WERI-Rb-1 (cell line): ENCODE data around the gene HLA-DQB1.
A peak's percentile ranks its signal among the peaks of the same experiment; 100 is the strongest.

Source experiments
- DNase-seq: peaks from one replicate; pipeline ENCODE4 v3.0.0-alpha.2; 2020
- H3K27ac ChIP-seq: fragments of 250-450 bp; sonication (Bioruptor Pico); 2 replicates; pipeline ENCODE4 v1.5.1; 2020; ENCODE audit warnings: mild to moderate bottlenecking, moderate library complexity
- H3K27me3 ChIP-seq: fragments of 250-450 bp; sonication (Bioruptor Pico); 2 replicates; pipeline ENCODE4 v1.5.1; 2021; ENCODE audit warnings: mild to moderate bottlenecking, low read depth, moderate library complexity; ENCODE audit not compliant: insufficient read depth, severe bottlenecking
- H3K36me3 ChIP-seq: fragments of 250-450 bp; sonication (Bioruptor Pico); 2 replicates; pipeline ENCODE4 v1.5.1; 2020; ENCODE audit warnings: mild to moderate bottlenecking, moderate library complexity
- H3K4me3 ChIP-seq: 2 replicates; pipeline ENCODE4 v1.5.1; 2011; ENCODE audit warnings: low read depth, mild to moderate bottlenecking, control low read depth, low read length
- H3K9me3 ChIP-seq: fragments of 250-450 bp; sonication (Bioruptor Pico); 2 replicates; pipeline ENCODE4 v1.5.1; 2021; ENCODE audit warnings: mild to moderate bottlenecking, moderate library complexity; ENCODE audit not compliant: severe bottlenecking
- TF ChIP-seq, protein P1 (sequence below): IDR thresholded peaks from 2 replicates; pipeline ENCODE4 v1.5.1; 2011; ENCODE audit warnings: low read depth, mild to moderate bottlenecking, control low read depth, inconsistent platforms, low read length

HLA-DQB1 gene

DNA sequence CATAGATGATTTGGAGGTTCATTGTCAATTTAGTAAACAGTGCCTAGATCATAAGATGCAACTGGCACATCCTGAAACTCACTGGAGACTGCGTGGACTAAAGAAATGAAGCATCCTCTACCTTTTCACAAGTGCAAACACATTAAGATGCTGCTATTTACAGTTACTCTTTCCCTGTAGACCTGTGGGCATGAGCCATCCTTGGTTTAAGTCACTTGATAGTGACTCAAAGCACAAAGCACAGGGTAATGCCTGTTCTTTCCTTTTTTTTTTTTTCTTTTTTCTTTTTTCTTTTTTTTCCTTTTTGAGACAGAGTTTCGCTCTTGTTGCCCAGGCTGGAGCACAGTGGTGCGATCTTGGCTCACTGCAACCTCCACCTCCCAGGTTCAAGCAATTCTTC, 39.2 kb downstream of the HLA-DQB1 start:
- Histone ChIP-seq H3K27ac (no peak overlapping the region), H3K36me3 (no peaks in the 10 kb centered on the region), H3K9me3 (peaks cover 2% of the 10 kb centered on the region), H3K4me3 (no peak overlapping the region), H3K27me3 (peaks cover 13% of the 10 kb centered on the region)
- no peak for DNase-seq
- TF ChIP-seq, protein P1, sequence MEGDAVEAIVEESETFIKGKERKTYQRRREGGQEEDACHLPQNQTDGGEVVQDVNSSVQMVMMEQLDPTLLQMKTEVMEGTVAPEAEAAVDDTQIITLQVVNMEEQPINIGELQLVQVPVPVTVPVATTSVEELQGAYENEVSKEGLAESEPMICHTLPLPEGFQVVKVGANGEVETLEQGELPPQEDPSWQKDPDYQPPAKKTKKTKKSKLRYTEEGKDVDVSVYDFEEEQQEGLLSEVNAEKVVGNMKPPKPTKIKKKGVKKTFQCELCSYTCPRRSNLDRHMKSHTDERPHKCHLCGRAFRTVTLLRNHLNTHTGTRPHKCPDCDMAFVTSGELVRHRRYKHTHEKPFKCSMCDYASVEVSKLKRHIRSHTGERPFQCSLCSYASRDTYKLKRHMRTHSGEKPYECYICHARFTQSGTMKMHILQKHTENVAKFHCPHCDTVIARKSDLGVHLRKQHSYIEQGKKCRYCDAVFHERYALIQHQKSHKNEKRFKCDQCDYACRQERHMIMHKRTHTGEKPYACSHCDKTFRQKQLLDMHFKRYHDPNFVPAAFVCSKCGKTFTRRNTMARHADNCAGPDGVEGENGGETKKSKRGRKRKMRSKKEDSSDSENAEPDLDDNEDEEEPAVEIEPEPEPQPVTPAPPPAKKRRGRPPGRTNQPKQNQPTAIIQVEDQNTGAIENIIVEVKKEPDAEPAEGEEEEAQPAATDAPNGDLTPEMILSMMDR, result no peak

DNA sequence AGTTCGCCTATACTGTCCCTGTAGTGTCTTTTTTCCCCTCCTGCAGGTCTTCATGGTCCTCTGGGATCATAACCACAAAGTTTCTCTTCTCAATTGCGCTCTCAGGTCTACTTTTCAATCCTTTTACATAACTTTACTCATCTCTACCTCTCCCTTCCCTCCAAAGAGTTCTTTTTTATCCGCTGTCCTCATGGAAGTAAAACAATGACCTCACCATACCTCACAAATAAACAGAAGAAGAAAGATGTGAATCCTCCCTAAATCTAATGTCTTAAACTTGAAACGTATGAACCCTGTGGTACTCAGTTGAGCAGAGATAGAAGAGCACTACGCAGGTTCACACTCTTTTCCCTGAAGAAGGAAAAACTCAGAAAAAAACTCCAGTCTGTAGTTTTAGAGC, 41.3 kb downstream of the HLA-DQB1 start:
- no peak overlapping the region for H3K4me3 ChIP-seq
- no peaks in the 10 kb centered on the region for H3K9me3 ChIP-seq
- TF ChIP-seq, protein P1, result no peak
- H3K27me3 ChIP-seq, result peaks cover 10% of the 10 kb centered on the region
- no peak for DNase-seq
- H3K36me3 ChIP-seq, result no peaks in the 10 kb centered on the region
- no peak overlapping the region for H3K27ac ChIP-seq

DNA sequence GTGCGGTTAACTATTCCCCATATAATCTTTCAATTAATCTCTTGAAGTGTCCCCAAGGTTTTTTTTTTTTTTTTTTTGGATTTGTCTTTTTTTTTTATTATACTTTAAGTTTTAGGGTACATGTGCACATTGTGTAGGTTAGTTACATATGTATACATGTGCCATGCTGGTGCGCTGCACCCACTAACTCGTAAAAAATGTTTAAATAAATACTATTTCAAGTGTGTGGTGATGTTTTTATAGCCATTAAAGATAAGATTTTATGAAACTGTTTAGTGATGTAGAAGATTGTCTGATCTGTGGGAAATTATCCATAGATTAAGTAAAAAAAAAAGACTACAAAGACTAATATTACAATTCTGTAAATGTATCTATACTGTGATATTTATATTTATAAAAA, 41.9 kb downstream of the HLA-DQB1 start:
- TF ChIP-seq, protein P1, result no peak
- H3K27ac ChIP-seq, result no peak overlapping the region
- H3K9me3 ChIP-seq, result no peaks in the 10 kb centered on the region
- DNase-seq, result no peak
- H3K4me3 ChIP-seq, result no peak overlapping the region
- H3K27me3 ChIP-seq, result peaks cover 10% of the 10 kb centered on the region
- H3K36me3 ChIP-seq, result no peaks in the 10 kb centered on the region

GRCh38 chr6:32623693-32624092, 42.8 kb downstream of the HLA-DQB1 start:
- TF ChIP-seq, protein P1, result no peak
- no peaks in the 10 kb centered on the region for H3K9me3 ChIP-seq
- H3K27ac ChIP-seq, result no peak overlapping the region
- H3K27me3 ChIP-seq, result peaks cover 16% of the 10 kb centered on the region
- H3K36me3 ChIP-seq, result no peaks in the 10 kb centered on the region
- no peak for DNase-seq
- H3K4me3 ChIP-seq, result no peak overlapping the region

- TF ChIP-seq, protein P1, result peak; percentile 92
- H3K36me3 ChIP-seq, result no peaks in the 10 kb centered on the region
- peaks cover 8% of the 10 kb centered on the region for H3K9me3 ChIP-seq
- H3K4me3 ChIP-seq, result no peak overlapping the region
- peak; percentile 66 for DNase-seq
- H3K27ac ChIP-seq, result no peak overlapping the region
- peaks cover 21% of the 10 kb centered on the region for H3K27me3 ChIP-seq
Observed at GRCh38 chr6:32622545-32623401, 43.7 kb downstream of the HLA-DQB1 start.
